Stimulated activated CD4-positive, alpha-beta T cell treated with anti-CD3 and anti-CD28 coated beads, Interleukin-2, amount 100 ng/mL, for 24 hours (primary cell): ENCODE results near the gene ATRNL1.
"Not testable (repeated sequence)": the region's sequence is repeated elsewhere in the genome, so short reads cannot be mapped to it uniquely, and the experiment has no call there.

Source experiments
- DNase-seq, 2 donors: peaks; one replicate each; pipeline ENCODE4 v3.0.0-alpha.2; 2020

The ATRNL1 gene

DNA sequence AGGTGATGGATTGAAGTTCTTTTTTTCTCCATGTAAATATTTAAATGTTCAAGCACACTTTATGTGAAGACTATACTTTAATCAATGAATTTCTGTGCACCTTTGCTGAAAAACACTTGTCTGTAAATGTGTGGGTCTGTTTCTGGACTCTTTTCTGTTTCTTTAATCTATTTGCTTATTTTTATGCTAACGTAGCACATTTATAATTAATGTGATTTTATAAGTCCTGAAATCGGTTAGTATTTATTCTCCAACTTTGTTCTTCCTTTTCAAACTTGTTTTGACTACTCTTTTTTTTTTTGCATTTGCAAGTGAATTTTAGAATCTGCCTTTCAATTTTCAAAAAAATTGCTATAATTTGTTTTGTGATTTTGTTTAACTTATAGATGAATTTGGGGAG is 334.4 kb downstream of the ATRNL1 start:
- no peak for DNase-seq

DNA sequence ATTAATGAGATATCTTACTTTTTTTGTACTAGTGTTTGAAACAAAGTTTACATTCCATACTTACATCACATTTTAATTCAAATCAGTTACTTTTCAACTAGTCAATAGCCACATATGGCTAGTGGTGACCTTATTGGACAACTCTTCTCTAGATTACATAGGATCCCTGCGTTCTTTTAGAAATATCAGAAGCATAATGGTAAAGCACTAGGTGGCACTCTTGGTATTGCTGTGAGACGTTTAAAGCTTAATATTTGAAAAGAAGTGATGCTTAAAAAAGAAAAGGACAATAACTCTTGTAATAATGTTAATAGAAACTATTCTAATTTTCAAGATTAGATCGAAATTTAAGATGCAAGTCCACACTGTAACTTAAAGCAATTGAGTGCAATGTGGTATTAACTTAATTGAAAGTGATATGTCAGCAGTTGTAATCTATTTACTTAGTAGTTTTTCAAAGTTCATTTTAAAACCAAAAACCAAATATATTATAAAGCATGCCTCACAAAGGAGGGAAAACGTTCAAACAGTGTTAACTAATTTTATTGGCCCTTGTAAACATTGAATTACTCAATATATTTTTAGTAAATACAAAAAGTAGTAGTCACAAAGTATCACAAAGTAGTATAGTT is 339.1 kb downstream of the ATRNL1 start:
- no peak for DNase-seq

DNA sequence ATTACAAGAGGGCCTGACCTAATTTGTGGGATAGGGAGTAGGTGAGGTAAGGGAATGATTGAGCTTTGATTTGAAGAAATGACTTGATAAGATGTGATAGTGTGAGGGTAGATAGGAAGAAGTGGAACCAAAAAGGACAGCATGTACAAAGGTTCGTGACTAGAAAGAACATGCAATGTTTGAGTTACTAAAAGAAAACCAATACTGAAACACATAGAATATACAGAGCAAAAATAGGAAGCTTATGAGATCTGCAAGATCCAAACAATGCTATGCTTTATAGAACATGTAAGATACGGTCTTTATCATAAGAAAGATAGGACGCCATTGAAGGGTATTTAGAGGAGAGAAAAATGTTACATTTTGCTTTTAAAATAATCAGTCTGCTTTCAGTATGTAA is 343.8 kb downstream of the ATRNL1 start:
- no peak for DNase-seq

DNA sequence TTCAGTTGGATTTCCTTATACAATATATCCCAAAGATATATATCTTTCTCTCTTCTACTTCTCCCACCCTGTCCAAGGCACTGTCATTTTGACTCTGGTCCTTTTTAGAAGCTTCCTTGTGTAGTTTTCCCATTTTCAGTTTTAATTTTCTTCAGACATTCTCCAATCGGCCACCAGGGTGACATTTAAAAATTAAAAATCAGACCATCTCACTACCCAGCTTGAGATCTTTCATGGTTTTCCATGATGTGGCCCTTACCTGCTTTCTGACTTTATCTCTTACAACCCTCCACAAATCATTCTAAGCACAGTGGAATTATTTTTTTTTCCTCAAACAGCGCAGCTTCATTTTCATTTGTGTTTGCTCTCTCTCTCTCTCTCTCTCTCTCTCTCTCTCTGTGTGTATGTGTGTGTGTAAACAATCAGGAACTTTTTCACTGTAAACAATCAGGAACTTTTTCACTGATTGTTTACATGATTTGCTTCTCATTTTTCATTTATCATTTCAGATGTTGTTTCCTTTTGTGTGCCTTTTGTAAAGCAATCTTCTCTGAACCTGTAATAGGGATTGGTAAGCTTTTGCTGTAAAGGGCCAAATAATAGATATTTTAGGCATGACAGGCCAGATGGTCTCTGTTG is 348.9 kb downstream of the ATRNL1 start:
- no peak for DNase-seq

DNA sequence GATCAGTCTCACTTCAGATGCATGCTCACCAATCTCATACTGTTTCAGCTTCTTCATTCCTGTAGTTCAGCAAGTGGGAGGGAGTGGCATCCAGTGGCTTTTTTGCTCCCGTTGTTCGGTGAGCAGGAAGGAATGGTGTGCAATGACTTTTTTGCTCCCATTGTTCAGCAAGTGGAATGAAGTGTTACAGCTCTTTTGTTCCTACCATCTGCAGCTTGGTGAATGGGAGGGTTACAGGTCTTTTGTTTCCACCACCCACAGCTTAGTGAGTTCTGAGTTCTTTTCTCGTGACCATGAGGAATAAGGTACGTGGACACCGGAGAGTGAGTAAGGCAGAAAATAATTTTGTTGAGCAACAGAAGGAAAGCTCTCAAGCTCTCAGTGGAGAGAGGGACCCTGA is 363.6 kb downstream of the ATRNL1 start:
- DNase-seq = no peak

DNA sequence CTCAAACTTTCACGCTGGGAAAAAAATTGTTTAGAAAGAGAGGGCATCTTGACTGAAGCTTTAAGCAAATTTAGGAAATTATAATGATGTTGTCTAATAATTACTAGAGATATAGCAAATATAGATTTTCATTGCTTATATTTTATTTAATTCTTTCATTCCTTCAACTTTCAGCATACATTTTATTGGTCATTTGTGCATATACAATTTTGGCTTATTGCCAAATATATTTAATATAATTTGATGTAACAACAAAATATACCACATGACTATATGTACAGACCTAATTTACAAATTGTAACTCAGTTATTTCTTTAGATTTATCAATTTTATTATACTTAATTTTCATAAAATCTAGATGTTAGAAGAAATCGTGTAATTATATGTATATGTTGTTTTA is 390.1 kb downstream of the ATRNL1 start:
- no peak for DNase-seq

DNA sequence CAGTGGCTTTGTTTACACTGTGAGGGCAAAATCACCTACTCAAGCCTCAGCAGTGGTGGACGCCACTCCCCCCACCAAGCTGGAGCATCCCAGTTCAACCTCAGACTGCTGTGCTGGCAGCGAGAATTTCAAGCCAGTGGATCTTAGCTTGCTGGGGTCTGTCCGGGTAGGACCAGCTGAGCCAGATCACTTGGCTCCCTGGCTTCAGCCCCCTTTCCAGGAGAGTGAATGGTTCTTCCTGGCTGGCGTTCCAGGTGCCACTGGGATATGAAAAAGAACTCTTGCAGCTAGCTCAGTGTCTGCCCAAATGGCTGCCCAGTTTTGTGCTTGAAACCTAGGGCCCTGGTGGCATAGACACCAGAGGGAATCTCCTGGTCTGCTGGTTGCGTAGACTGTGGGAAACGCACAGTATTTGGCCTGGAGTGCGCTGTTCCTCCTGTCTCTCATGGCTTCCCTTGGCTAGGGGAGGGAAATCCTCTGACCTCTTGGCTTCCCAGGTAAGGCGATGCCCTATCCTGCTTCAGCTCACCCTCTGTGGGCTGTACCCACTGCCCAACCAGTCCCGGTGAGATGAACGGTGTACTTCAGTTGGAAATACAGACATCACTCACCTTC is 398.5 kb downstream of the ATRNL1 start:
- no peak for DNase-seq

DNA sequence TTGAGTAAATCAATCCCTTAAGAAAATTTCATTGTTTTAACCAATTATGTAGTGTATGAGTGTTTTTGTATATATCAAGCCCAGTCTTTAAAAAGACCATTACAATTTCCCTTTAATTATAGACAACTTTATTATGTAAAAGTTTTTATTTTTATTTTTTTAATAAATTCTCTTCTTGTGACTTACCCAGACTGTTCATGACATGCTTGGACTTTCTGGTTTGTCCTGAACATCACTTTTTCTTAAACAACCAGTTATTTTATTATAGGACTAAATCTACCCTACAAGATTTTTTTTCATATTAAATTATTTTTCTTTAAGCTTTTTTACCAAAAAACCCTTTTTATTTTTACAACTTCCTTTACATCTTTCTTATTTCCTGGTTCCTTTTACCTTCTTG is 410.4 kb downstream of the ATRNL1 start:
- DNase-seq = no peak

DNA sequence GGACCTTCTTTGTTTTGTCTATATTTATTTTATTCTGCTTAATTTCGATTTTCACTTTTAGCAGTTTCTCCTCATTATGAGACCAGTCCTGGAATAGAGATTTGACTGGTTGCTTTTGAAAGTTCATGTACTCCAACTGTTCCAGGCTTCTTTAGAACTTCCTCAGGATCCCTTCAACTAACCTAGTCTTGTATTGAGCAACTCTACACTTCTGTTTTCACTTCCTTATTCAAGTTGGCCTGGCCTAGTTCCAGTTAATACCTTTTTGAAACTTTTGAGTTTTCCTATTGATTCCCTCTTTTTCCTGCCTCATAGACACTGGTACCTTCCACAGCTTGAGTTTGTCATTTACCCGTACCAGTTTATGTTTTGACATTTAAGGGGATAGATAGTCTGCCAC is 421.7 kb downstream of the ATRNL1 start:
- DNase-seq = no peak

DNA sequence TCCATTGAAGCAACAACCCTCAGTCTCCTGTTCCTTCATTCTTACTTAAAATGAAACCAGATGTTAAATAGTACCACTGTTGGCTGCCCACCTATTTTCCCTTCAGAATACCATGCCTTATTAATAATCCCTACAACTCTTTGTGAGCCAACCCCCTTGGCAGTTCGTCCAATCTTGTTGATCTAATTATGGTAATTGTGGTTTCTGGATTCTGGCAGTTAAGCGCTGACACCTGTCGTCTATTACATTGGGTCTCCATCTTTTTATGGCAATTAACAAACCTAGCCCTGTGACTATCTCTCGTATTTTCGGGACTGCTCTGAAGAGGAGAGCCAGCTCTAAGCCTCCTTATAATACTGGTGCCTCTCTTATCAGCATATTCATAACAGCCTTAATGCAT is 432.0 kb downstream of the ATRNL1 start:
- no peak for DNase-seq

DNA sequence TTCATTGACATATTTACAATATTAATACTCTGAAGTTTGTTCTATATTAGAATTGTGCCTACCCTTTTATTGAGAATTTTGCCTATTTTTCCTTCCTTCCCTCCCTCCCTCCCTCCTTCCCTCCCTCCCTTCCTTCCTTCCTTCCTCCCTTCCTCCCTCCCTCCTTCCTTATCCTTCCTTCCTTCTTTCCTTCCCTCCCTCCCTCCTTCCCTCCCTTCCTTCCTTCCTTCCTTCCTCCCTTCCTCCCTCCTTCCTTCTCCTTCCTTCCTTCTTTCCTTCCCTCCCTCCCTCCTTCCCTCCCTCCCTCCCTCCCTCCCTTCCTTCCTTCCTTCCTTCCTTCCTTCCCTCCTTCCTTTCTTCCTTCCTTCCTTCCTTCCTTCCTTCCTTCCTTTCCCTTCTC is 434.5 kb downstream of the ATRNL1 start:
- not testable (repeated sequence) for DNase-seq

DNA sequence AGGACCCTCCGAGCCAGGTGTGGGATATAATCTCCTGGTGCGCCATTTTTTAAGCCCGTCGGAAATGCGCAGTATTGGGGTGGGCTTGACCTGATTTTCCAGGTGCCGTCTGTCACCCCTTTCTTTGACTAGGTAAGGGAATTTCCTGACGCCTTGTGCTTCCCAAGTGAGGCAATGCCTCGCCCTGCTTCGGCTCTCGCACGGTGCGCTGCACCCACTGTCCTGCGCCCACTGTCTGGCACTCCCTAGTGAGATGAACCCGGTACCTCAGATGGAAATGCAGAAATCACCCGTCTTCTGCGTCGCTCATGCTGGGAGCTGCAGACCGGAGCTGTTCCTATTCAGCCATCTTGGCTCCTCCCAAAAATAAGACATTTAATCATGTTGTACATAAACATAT is 443.2 kb downstream of the ATRNL1 start:
- not testable (repeated sequence) for DNase-seq

DNA sequence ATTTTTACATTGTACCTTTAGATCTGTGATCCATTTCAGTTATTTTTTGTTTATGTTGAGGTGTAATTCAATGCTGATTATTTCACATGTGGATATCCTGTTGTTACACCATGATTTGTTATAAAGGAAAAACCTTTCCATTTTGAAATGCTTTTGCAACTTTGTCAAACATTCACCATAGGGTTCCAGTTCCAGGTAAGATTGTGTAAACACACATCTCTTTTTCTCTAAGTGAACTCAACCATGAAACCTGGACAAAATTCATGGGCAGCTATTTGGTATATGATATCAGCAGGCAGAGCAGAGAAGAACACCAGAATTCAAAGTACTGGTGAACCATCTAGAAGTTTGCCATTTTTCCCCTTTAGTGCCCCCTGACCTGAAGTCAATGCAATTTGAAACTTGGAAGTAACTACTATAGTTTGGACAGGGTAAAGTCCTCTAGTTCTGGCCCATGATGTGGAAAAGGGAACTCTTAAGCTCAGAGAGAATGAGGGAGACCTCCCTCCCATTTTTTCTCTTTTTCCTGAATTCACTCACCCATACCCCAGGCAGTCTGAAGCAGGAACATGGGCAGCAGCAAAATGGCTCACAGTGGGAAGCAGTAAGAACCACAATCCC is 446.1 kb downstream of the ATRNL1 start:
- DNase-seq = no peak

DNA sequence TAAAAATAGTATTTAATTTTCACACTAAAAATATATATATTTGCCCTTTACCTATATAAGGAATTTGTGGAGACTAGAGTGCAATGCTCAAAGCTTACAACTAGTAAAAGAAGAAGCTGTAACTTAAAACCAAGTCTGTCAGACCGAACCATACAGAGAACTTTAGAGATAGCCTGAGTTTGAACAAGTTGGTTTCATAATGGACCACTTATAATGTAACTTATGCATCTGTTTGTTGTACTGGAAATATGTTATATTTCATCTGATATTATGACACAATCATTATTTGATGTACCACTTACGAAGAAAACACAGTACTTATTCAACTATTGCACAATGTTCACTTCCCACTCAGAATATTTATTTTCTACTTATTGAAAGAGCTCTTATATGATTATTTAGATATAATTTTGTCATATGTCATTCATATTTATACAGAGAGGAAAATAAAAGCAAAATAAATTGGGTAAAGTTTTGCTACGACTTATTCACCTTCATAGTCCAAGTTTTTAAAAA is 462.8 kb downstream of the ATRNL1 start:
- DNase-seq = no peak

DNA sequence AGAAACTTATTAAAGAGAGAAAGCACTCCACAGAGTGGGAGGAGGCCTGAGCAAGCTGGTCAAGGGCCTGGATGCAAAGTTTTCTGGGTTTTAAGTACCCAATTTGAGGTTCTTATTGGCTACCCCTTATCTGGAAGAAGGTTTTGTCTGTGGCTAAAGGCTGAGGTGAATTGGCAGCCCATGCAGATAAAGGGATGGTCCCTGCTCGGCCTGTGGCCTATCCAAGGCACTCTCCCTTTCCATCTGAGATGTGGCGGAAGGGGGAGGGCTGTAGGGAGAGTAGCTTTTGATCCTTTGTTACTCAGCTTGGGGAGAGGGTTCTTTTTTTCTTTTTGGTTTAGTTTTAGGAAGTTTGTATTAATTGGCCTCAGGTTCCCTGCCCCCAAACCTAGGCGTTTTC is 465.1 kb downstream of the ATRNL1 start:
- DNase-seq = no peak

DNA sequence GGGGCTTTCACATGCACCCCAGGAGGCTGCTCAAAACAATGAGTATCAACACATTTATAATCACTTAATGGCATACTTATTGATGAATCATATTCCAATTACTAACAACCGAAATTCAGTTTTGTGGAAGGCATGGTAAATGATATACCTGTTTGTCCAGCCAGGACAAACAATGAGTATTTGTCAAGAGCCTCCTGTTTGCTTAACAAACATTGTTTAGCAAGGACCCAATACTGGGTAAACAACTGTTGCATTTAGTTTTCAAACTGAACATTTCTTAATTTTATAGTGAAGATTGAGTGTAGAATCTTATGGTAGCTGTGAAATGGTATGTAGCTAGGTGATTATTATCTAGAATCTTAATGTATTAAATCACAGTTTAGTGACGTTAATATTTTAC is 473.7 kb downstream of the ATRNL1 start:
- no peak for DNase-seq

DNA sequence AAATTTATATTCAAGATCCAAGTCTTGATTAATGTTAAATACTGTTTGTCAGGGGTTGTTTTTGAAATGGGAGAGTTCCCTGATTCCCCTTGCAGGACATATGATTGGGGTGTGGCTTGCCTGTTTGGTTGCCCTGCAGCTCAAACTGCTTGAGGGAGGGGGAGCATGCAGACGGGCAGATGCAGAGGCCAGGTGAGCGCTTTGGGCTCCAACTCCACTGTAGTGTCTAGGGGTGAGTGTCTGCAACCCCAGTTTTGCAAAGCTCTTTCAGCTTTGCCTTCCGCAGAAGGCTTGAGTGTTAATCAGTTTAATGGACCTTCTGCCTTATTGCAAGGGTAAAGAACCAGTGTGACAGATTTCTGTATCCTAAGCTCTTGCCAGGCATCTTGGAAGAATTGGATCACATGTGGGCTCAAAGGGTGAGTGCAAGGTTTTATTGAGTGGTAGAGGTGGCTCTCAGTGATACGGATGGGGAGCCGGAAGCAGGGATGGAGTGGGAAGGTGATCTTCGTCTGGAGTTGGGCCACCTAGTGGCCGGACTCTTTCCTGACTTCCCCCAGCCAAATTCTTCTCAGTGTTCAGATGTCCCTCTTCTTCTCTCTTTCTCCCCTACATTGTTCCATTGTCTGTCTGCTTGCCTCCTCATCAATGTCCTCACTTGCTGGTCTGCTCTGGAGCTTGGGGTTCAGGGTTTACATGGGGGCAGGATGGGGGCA is 479.7 kb downstream of the ATRNL1 start:
- DNase-seq = no peak

DNA sequence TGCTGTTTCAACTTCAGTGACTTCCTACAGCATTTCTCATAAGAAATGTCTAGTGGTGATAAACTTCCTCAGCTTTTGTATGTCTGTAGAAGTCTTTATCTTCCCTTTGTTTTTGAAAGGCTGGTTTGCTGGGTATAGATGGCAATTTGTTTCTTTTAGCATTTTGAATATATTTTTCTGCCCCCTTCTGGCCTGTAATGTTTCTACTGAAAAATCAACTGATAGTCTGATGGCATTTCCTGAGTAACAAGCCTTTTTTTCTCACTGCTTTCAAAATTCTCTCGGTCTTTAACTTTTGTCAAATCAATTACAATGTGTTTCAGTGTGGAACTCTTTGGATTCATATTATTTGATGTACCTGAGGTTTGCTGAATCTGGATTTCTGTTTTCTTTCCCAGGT is 487.1 kb downstream of the ATRNL1 start:
- DNase-seq = no peak

DNA sequence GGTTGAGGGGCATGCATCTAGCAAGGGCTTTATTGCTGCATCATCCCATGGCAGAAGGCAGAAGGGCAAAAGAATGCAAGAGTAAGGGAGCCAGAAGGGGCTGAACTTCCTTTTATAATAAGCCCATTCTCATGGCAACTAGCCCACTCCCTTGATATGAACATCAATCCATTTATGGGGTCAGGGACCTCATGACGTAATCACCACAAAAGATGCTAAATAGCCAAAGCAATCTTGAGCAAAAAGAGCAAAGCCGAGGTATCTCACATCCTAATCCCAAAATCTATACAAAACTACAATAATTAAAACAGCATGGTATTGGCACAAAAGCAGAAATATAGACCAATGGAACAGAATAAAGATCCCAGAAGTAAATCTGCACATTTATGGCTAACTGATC is 499.9 kb downstream of the ATRNL1 start:
- DNase-seq = no peak

DNA sequence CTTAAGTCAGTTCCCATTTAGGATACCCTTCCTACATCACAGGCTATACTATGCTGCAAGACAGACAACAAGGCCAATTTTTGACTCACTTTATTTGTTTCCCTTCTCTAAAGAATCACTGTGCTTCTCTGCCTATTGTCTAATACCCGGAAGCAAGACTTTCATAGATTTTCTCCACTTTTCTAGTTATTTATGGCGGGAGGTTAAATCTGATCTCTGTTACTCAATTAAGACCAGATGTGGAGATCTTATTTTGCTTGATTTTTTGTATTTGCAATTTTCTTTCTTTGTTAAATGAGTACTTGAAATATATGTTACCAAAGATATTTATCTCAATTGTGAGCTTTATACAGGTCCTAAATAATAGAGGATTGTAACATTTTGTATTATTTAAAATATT is 511.5 kb downstream of the ATRNL1 start:
- DNase-seq = no peak

DNA sequence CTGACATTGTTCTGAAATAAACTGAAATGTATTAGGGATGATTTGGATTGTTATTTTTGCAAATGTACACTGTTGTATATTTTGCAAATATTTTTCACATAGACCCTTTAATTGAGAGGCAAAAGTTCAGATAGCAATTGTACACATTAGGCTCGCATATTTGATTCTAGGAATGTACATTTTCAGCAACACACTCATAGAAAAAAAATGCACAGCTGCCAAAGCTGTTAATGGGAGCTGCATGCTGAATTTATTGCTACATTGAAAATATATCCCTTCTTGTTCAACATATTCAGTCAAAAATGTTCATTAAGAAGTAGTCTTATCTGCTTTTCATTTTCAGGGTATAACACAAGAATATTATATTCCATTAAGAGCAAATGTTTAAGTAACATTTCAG is 512.9 kb downstream of the ATRNL1 start:
- DNase-seq = no peak

DNA sequence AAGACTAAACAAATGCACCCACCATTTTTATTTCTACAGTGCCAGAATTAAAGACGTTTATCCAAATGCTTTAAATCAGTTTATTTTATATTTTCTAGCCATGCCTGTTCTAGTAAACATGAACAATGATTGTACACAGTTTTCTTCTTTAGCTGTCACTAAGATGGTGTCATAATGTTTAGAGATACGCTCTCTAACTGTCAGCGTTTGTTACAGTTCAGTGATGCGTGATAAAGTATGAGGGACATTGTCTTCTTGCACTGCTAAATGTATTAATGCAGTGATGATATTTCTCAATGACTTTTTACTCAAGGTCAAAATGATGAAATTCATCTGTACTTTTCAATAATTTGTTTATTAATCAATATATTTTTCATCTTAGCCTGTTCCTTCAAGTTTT is 513.6 kb downstream of the ATRNL1 start:
- DNase-seq = no peak

DNA sequence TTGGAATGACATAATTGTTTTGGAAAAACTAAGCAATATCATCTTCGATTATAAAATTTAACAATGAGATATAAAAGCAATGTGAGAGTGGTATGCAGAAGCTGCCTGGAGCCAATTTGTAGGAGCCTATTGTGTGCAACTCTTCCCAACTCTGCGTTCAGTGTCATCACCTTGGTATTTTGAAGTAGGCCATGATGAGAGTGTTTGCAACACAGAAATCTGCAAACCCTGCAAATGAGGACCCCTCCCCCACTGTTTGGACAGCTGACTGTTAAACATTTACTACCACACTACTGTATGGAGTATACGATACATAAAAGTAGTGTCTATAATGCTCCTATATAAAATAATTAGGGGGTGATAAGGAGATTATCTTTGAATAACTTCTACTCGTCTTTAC is 531.3 kb downstream of the ATRNL1 start:
- DNase-seq = no peak
